Keratinocyte (primary cell): ENCODE measurements around the gene MROH2A.

ENCODE experiments used
- CTCF ChIP-seq, 3 experiments: IDR thresholded peaks in 1 of 3; conservative IDR thresholded peaks in 1 of 3; optimal IDR thresholded peaks in 1 of 3; 2 replicates in 2 of 3; 3 replicates in 1 of 3; pipeline versions ENCODE3 to v1.5.1; 2011; ENCODE audit warnings: low read length in 3 of 3, mild to moderate bottlenecking in 3 of 3, moderate library complexity in 2 of 3, control low read depth in 1 of 3, inconsistent platforms in 1 of 3; ENCODE audit not compliant: insufficient read depth in 2 of 3; ENCODE audit errors: extremely low read depth in 1 of 3
- EZH2 ChIP-seq: IDR thresholded peaks from one replicate; pipeline ENCODE4 v1.6.1; 2012; ENCODE audit warnings: inconsistent platforms, mild to moderate bottlenecking, low read length, moderate library complexity

GRCh38 chr2:233820774-233821105, 42.6 kb downstream of the MROH2A start:
- TF ChIP-seq CTCF (optimal IDR thresholded peaks at IDR 0.05 in 1 of 3, IDR thresholded peaks at IDR 0.05 in 1 of 3, conservative IDR thresholded peaks at IDR 0.05 in 1 of 3; ENCODE audit: extremely low read depth in 1 of 3, insufficient read depth in 2 of 3, low read length in 3 of 3) (no peak), EZH2 (no peak)
